HG03558 (cell line): Measurements from ENCODE around the gene HTRA1.

Experiments
- ATAC-seq: cut with Tn5 transposase; IDR thresholded peaks from one replicate; pipeline ENCODE4 v1.9.1; 2021; ENCODE audit warnings: moderate number of reproducible peaks; ENCODE audit not compliant: unreplicated experiment; ENCODE audit errors: extremely low read depth

HTRA1 gene

GRCh38 chr10:122469848-122470247 lies 8.5 kb downstream of the HTRA1 start:
- no peak for ATAC-seq

- ATAC-seq, result no peak
Observed at GRCh38 chr10:122471531-122472177, 10.3 kb downstream of the HTRA1 start.

- no peak for ATAC-seq
Observed at GRCh38 chr10:122473116-122473515, 11.8 kb downstream of the HTRA1 start.

- ATAC-seq, result no peak
Observed at GRCh38 chr10:122474131-122474818, 12.9 kb downstream of the HTRA1 start.

GRCh38 chr10:122475100-122475499 lies 13.7 kb downstream of the HTRA1 start:
- no peak for ATAC-seq

GRCh38 chr10:122475591-122476332 lies 14.4 kb downstream of the HTRA1 start:
- no peak for ATAC-seq

- ATAC-seq, result no peak
Observed at GRCh38 chr10:122476333-122476695, 15.0 kb downstream of the HTRA1 start.

GRCh38 chr10:122477436-122477835 lies 16.1 kb downstream of the HTRA1 start:
- no peak for ATAC-seq

- ATAC-seq, result no peak
Observed at GRCh38 chr10:122478971-122479370, 17.6 kb downstream of the HTRA1 start.

- no peak for ATAC-seq
Observed at GRCh38 chr10:122480146-122480833, 18.9 kb downstream of the HTRA1 start.

- no peak for ATAC-seq
Observed at GRCh38 chr10:122481296-122482056, 20.1 kb downstream of the HTRA1 start.

GRCh38 chr10:122484276-122485060 lies 23.1 kb downstream of the HTRA1 start:
- ATAC-seq, result no peak

GRCh38 chr10:122485670-122486069 lies 24.3 kb downstream of the HTRA1 start:
- no peak for ATAC-seq

- ATAC-seq, result no peak
Observed at GRCh38 chr10:122486406-122487080, 25.2 kb downstream of the HTRA1 start.

- no peak for ATAC-seq
Observed at GRCh38 chr10:122487174-122487765, 25.9 kb downstream of the HTRA1 start.

- ATAC-seq, result no peak
Observed at GRCh38 chr10:122490268-122490667, 28.9 kb downstream of the HTRA1 start.

GRCh38 chr10:122490786-122491680 lies 29.7 kb downstream of the HTRA1 start:
- ATAC-seq, result no peak
